Measurements from ENCODE around the gene SND1.

GRCh38 chr7:128100225-128100948, 448.4 kb downstream of the SND1 start:
- TF ChIP-seq, protein P1, sequence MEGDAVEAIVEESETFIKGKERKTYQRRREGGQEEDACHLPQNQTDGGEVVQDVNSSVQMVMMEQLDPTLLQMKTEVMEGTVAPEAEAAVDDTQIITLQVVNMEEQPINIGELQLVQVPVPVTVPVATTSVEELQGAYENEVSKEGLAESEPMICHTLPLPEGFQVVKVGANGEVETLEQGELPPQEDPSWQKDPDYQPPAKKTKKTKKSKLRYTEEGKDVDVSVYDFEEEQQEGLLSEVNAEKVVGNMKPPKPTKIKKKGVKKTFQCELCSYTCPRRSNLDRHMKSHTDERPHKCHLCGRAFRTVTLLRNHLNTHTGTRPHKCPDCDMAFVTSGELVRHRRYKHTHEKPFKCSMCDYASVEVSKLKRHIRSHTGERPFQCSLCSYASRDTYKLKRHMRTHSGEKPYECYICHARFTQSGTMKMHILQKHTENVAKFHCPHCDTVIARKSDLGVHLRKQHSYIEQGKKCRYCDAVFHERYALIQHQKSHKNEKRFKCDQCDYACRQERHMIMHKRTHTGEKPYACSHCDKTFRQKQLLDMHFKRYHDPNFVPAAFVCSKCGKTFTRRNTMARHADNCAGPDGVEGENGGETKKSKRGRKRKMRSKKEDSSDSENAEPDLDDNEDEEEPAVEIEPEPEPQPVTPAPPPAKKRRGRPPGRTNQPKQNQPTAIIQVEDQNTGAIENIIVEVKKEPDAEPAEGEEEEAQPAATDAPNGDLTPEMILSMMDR (IDR thresholded peaks at IDR 0.05) = no peak
- TF ChIP-seq POLR2A (IDR thresholded peaks at IDR 0.05) = no peak
